B cell (primary cell): ENCODE data around the gene UBXN10.

Experiments used
- CTCF ChIP-seq: fragments of 200-600 bp; IDR thresholded peaks from one replicate; pipeline ENCODE4 v1.8.0; 2022; ENCODE audit warnings: antibody characterized with exemption, mild to moderate bottlenecking
- EZH2 ChIP-seq: IDR thresholded peaks from 2 replicates; pipeline ENCODE4 v1.6.1; 2012; ENCODE audit warnings: borderline replicate concordance, low read depth, mild to moderate bottlenecking, moderate library complexity, low read length; ENCODE audit not compliant: insufficient read depth, poor library complexity, severe bottlenecking

DNA sequence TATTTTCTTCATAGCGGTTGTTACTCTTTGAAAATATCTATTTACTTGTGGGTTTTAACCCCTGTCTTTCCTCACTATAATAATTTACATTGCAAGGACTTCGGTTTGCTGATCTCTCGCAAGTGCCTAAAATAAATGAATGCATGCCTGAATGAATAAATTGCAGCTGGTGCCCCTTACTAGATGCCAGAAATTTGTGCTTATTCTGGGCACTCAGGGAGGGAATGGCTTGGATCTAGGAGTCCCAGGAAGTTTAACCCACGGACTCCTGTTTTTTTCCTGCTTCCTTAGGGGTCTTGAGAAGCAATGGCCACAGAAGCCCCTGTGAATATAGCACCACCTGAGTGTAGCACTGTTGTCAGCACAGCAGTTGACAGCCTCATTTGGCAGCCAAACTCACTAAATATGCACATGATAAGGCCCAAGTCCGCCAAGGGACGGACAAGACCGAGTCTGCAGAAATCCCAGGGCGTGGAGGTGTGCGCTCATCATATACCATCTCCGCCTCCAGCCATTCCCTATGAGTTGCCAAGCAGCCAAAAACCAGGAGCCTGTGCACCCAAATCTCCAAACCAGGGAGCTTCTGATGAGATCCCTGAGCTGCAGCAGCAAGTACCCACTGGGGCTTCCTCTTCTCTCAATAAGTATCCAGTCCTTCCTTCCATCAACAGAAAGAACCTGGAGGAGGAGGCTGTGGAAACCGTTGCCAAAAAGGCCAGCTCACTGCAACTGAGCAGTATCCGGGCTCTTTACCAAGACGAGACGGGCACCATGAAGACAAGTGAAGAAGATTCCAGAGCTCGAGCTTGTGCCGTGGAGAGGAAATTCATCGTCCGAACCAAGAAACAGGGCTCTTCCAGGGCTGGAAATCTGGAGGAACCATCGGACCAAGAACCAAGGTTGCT is 4.6 kb downstream of the UBXN10 start:
- TF ChIP-seq EZH2, result no peak
- no peak for TF ChIP-seq CTCF
